ENCODE data around the gene EPAS1.

DNA sequence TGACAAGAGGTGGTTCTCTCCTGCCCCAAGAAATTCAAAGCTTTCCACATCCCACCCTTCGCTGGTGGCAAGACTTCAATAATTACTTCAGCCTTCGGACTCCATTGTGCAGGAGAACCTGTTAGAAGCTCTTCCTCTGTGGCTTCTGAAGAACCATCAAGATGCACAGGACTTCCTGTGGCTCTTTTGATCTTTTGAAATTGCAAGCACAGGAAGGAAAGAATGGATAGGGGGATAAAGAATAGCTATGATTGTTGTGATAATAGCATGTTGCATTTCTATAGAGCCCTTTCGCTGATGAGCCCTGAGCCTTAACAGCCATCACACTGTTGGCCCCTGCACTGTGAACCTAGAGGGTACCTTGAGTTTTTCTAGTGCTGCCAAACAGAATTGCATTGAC lies 7.4 kb downstream of the EPAS1 start:
- TF ChIP-seq ZNF121 (CRISPR knock-in tag; IDR thresholded peaks at IDR 0.05) (no peak), CTCF (IDR thresholded peaks at IDR 0.05) (no peak), MXD4 (CRISPR knock-in tag; IDR thresholded peaks at IDR 0.05; ENCODE audit: borderline replicate concordance) (no peak), ZNF232 (CRISPR knock-in tag; IDR thresholded peaks at IDR 0.05) (no peak), IRF2 (CRISPR knock-in tag; IDR thresholded peaks at IDR 0.05; ENCODE audit: borderline replicate concordance, low read depth) (no peak), FOXK1 (CRISPR knock-in tag; IDR thresholded peaks at IDR 0.05) (no peak), ATF2 (CRISPR knock-in tag; IDR thresholded peaks at IDR 0.05; ENCODE audit: borderline replicate concordance, low read depth) (no peak), STAT6 (CRISPR knock-in tag; conservative IDR thresholded peaks at IDR 0.05; ENCODE audit: low read depth) (no peak), ZNF423 (CRISPR knock-in tag; IDR thresholded peaks at IDR 0.05) (no peak), ZNF281 (CRISPR knock-in tag; IDR thresholded peaks at IDR 0.05) (no peak)
- TF ChIP-seq, protein P1, sequence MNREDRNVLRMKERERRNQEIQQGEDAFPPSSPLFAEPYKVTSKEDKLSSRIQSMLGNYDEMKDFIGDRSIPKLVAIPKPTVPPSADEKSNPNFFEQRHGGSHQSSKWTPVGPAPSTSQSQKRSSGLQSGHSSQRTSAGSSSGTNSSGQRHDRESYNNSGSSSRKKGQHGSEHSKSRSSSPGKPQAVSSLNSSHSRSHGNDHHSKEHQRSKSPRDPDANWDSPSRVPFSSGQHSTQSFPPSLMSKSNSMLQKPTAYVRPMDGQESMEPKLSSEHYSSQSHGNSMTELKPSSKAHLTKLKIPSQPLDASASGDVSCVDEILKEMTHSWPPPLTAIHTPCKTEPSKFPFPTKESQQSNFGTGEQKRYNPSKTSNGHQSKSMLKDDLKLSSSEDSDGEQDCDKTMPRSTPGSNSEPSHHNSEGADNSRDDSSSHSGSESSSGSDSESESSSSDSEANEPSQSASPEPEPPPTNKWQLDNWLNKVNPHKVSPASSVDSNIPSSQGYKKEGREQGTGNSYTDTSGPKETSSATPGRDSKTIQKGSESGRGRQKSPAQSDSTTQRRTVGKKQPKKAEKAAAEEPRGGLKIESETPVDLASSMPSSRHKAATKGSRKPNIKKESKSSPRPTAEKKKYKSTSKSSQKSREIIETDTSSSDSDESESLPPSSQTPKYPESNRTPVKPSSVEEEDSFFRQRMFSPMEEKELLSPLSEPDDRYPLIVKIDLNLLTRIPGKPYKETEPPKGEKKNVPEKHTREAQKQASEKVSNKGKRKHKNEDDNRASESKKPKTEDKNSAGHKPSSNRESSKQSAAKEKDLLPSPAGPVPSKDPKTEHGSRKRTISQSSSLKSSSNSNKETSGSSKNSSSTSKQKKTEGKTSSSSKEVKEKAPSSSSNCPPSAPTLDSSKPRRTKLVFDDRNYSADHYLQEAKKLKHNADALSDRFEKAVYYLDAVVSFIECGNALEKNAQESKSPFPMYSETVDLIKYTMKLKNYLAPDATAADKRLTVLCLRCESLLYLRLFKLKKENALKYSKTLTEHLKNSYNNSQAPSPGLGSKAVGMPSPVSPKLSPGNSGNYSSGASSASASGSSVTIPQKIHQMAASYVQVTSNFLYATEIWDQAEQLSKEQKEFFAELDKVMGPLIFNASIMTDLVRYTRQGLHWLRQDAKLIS (CRISPR knock-in tag; IDR thresholded peaks at IDR 0.05; ENCODE audit: borderline replicate concordance): no peak
- TF ChIP-seq, protein P2, sequence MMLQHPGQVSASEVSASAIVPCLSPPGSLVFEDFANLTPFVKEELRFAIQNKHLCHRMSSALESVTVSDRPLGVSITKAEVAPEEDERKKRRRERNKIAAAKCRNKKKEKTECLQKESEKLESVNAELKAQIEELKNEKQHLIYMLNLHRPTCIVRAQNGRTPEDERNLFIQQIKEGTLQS (CRISPR knock-in tag; conservative IDR thresholded peaks at IDR 0.05): no peak

Measured in WTC11 (cell line).